Stimulated activated CD4-positive, alpha-beta T cell treated with anti-CD3 and anti-CD28 coated beads, Interleukin-1b, Interleukin-23, amount 100 ng/mL, for 1 hour (primary cell): Measurements from ENCODE around the gene EXOSC2.
A peak's percentile ranks its signal among the peaks of the same experiment; 100 is the strongest.

ENCODE experiments used
- DNase-seq, 2 donors: peaks; one replicate each; pipeline ENCODE4 v3.0.0-alpha.2; 2020; ENCODE audit warnings: low read depth in 2 of 2

The EXOSC2 gene

DNA sequence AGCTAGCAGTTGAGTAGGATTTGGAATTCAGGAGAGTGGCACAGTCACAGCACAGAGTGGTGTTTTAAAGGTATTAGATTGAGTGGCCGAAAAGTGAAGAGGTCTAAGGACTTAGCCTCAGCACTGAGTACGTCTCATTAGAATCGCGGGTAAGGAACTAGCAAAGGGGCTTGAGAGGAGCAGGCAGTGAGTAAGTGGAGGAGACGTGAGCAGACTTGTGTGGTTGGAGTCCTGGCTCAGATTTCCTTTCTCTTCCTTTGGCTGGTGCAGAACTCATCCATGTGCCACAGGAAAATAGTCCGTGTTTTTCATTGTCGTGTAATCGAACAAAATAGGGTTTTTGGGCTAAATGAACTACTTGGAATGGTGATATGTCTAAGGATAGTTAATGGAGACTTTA, 3.4 kb downstream of the EXOSC2 start:
- DNase-seq = no peak

DNA sequence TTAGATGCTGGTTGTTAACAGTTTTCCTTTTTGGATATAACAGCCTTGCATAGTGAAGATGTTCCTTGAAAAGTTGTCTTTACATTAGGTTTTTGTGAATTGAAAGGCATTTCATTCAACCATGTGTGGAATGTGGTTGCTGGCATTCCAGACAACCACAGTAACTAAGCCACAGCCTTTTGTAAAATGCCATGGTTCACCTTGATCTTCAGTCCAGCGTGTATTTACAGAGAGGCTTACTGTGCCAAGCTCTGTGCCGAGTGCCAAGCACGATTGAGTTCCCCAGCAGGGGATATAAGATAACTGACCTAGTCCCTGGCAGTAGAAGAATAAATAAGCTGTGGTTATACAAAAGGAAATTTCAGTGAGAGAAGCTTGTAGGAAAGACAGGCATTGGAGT, 4.9 kb downstream of the EXOSC2 start:
- no peak for DNase-seq

DNA sequence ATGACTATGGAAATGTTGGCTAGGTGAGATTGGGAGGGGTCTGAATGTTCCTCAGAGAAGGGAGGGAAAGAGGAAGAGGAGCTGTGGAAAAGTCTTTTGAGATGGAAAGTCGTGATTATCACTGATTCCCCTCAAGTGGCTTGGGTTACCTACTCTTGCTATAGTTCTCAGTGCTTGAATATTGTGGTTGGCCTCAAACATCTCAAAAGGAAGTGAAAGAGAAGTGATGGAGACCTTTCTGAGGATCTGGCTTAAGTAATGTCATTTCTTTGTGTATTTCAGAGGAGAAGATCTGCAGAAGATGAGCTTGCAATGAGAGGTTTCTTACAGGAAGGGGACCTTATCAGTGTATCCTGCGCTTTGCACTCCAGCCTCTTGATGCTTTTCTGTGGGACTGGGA, 5.5 kb downstream of the EXOSC2 start:
- no peak for DNase-seq

DNA sequence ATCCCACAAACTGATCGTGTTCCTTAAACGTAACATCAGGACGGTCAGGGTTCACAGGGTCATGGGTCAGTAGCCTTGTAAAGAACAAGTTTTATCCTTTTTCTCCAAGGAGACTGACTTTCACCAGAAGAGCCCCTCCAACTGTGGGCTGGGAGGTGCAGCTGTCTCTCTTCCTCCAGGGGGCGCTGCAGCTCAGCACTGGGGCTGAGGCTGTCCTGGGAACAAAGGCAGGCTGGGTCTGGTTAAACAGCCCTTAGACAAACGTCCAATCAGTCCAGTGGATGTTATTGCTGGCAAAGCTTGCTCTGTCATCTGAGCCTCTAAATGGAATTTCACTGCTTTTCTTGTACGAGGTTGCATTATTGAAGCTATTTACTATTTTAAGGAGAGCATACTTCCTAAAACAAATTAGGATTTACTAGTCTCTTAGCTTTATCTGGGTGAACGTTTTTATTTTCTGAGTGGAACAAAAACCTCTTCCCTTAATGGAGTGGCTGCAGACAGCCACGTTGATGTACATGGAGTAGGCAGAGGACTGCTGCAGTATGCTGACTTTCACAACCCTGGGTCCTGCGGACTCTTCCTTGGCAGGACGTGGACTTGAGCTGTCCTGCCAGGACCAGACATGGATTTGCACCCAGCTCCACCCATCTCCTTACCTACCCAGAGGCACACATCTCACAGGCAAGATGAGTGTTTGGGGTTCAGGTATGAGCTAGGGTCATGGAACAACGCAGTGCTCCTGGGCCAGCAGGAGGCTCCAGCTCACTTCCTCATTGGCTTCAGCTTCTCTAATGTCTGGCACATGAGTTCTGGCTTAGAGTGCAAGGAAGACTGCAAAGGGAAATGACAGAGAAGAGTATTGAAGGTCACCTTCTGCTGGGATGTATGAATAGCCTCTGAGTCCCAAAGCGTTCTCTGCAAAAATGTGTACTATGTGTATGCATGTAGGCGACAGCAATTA, 7.8 kb downstream of the EXOSC2 start:
- DNase-seq = peak; percentile 39 to 61

DNA sequence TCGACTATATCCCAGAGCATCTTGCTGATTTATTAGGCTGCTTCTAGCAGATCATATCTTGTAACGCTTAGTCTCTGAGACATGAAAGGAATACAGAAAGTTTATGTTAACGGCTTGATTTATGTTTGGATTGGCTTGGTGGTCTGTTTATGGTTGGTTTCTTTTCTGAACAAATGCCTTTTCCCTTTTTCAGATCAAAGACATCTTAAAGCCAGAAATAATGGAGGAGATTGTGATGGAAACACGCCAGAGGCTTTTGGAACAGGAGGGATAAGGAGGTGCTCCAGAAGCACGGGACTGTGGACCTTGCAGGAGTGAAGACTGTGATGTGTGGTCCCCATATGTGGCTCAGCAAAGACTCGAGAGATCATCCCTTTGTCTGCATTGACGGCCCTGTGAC, 9.9 kb downstream of the EXOSC2 start:
- no peak for DNase-seq

DNA sequence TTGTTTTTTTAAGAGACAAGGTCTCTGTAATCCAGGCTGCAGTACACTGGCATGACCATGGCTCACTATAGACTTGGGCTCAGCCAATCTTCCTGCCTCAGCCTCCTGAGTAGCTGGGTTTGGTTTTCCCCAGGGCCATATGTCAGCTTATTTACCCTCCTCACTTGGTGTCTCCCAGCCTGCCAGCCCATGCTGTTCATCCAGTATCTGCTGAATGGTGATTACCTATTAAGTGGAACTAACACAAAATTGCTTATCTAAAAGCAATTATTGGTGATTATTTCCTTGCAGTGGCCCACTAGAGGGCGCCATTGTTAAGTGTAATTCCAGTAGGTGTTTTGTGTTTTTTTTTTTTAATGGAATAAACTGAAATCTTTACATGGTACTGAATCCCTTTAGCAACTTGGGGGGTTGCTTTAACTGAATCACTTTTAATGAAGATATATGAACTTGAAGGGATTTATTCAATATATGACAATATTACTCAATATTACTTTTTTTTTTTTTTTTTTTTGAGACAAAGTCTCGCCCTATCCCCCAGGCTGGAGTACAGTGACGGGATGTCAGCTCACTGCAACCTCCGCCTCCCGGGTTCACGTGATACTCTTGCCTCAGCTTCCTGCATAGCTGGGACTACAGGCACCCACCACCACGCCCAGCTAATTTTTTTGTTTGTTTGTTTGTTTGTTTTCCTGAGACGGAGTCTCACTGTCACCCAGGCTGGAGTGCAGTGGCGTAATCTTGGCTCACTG, 13.8 kb downstream of the EXOSC2 start:
- DNase-seq = peak; percentile 43 to 44

DNA sequence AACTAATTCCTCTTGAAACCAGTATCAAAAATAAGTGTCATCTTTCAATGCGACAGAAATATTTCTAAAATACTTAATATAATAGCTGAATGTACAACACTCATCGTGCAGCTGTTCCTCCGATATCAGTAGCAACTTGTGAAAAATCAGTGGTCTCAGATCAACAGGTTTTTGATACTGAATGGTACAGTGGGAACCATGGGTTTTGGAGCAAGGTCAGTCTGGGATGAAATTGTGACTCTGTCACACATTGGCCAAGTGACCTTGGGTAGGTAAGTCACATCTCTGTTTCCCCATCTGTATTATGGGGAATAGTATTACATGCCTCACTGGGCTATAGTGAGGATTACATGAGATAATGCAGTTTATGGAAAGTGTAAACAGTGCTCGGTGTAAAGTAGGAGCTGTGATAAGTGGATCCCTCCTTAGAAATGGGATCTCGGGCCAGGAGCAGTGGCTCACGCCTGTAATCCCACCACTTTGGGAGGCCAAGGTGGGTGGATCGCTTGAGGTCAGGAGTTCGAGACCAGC, 17.3 kb downstream of the EXOSC2 start:
- no peak for DNase-seq

DNA sequence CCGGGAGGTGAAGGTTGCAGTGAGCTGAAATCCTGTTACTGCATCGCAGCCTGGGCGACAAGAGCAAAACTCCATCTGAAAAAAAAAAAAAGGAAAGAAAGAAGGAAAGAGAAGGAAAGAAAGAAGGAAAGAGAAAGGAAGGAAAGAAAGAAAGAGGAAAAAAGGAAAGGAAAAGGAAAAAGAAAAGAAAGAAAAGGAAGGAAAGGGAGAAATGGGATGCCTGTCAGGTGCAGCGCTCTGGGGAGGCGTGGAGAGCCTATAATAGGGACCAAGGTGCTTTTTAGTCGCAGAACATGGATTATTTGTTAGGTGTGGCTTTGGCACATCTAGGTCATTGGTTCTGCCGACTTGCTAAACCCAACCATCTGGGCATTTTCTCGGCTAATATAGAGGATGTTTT, 17.9 kb downstream of the EXOSC2 start:
- no peak for DNase-seq

DNA sequence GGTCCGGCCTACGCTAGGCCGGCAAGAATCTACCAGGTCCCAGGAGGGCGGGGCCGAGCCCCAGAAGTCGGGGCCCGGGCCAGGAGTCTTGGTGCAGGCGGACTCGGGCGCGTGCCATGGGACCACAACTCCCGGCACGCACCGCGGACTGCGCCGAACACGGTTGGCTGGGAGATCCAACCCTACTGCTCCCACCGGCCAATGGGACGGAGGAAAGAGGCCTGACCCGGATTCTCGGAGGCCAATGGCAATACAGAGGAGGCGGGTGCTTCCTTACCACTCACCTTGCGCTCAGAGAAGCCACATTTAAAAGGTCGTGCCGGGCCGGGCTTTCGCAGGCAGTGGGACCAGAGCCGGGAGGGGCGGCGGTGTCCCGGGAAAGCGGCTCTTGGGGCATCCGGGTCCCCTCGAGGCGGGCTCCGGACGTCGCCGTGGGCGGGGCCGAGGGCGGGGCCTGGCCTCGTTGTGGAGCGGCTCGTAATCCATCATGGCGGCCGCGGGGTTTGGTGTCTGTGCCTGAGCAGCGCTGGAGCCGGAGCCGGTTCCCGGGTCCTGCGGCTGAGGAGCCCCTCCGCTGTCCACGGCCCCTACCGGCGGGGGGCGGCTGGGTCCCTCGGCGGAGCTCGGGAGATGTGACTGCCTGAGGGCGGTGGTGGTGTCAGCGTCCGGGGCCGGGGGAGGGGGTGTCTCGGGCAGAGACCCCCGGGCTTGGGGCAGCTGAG, 19.1 kb downstream of the EXOSC2 start:
- DNase-seq = peak; percentile 82 to 87

DNA sequence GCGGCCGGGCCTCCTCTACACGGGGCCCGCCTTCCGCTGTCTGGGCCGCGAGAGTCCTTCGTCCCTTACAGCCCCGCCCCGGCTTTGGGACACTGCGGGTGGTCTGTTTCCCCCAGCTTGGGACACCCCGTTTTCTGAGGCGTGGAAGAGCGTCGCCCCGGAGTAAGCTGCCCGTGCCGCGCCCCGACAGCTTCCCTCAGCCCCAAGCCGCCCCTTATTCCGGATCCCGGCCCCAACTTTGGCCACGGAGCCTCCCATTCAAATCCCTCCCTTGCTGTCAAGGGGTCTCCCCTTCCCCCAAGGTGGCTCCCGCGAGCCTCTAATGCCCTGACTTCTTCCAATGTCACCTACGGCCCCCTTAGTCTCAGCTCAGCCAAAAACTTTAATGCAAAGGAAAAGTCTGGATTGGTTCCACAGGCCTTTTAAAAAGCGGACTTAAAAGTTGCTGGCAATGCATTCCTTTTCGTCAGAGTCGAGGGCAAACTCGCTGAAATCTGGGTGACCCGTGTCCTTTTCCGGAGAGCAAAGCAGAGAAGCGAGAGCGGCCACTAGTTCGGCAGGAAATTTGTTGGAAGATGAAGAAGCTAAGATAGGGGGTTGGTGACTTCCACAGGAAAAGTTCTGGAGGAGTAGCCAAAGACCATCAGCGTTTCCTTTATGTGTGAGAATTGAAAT, 19.8 kb downstream of the EXOSC2 start:
- no peak for DNase-seq

DNA sequence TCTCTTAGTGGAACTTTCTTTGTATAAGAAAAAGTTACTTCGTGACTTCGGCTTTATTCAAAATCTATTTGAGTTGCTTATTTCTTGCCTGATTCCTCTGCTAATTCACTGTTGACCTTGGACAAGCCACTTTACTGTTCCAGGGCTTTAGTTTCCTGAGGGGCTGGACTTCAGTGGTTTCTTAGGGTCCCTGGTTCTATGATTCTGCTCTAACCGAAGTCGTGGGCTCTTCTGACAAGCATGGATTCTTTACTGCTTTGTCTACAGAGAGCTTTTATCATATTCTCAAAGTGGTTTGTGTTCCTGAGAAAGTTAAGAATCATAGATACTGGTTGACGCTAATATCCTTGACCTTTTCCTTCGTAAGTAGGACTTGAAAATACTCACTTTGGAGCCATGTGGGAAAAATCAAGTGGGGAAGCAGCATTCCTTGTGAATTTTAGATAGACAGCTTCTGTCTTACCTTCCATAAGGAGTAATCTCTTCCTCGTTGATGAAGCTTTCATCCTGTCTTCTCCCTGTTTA, 21.1 kb downstream of the EXOSC2 start:
- DNase-seq = no peak

DNA sequence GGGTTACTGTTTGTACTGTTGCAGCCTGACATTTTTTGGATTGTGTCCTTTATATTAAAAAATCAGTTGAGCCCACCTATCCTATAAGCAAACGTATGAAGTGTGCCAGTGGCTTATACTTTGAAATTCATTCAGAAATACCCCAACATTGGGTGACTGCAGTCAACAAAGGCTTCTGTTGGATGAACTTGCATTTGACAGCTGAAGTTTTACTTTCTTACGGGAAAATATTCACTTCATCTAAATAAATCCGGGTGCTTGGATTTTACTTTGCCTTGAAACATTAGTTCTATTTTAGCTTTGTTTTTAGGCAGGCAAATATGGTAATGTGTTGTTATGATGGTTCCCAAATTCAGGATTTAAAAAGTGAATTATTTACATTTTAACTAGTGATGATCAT, 21.7 kb downstream of the EXOSC2 start:
- DNase-seq = no peak

DNA sequence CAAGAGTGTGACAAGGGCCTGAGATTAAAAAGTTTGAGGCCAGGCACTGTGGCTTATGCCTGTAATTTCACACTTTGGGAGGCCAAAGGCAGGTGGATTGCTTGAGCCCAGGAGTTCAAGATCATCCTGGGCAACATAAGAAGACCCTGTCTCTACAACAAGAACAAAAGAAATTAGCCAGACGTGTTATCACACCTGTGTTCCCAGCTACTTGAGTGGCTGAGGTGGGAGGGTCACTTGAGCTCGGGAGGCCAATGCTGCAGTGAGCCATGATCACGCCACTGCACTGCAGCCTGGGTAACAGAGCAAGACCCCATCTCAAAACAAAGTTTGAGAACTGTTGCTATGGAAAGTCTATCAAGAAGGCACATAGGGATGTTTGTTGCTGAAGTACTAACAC, 25.0 kb downstream of the EXOSC2 start:
- DNase-seq = no peak

DNA sequence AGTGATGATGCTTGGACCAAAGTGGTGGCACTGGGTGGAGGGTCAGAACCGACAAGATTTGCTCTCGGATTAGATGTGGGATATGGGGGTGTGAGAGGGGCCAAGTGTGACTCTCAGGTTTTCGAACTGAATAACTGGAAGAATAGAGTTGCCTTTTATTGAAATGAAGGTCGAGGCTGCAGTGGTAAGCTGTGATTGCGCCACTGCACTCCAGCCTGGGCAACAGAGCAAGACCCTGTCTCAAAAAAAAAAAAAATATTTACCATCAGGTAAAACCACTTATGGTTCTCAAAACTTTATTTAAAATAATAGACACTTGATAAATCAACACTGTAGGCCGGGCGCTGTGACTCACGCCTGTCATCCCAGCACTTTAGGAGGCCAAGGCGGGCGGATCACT, 27.2 kb downstream of the EXOSC2 start:
- no peak for DNase-seq

DNA sequence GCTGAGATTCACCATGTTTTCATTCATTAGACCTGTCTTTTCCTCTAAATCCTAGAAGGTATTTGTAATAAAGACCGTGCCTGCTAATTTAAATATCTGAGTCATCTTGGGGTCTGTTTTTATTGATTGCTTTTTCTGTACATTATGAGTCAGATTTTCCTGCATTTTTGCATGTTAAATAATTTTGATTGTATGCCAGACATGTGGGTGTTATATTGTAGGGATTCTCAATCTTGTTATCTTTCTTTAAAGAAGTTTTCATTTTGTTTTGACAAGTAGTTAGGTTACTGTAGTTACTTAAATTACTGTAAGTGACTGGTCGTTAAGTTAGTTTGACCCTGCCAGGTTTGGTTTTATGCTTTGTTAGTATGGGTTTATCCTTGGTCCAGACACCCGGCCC, 35.1 kb downstream of the EXOSC2 start:
- DNase-seq = no peak

DNA sequence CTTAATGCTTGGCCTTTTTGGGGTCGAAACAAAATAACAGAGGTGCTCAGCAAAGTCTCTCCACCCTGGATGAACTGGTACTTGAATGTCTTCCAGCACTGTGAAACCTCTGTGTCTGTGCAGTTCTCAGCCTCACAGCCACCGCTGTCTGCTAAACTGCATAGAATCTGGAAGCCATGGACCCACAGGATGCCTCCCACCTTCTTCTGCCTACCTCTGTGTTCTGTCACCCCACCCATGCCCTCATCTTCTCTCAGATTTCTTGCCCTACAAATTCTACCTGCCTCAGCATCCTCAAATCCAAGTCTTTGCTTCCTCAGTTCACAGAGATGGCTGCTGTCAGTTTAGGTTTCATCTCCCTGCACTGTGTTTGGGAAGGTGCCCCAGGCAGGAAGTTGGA, 35.6 kb downstream of the EXOSC2 start:
- DNase-seq = no peak

DNA sequence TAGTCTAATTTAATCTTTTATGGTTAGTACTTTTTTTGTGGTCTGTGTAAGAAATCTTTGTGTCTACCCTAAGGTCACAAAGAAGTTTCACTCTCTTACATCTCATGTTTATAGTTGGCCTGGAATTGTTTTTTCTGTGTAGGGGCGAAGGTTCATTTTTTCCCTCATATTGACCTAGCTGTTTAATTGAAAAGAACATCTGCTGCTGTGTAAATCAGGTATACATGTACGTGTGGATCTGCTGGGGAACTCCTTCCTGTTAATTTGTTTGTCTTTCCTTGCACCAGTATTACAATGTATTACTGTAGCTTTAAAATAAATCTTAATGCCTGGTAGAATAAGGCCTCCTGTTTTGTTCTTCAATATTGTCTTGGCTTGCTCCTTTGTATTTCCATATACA, 37.8 kb downstream of the EXOSC2 start:
- DNase-seq = no peak

DNA sequence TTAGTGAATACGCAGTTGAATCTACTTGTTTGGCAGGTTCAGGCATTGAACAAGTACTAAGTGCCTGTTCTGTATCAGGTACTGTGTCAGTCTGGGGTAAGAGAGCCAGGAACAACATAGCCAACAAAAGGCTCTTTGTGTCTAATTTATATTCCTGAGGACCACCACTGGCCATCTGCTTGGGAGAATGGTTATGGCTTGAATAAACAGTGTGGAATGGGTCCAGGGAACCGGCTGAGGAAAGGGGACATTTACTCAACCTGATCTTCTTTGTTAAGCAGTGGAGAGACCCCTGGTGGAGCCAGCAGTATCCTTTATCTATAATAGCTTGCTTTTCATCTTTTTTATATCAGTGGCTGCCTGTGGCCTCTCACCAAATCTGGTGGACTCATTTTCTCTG, 38.6 kb downstream of the EXOSC2 start:
- DNase-seq = no peak

DNA sequence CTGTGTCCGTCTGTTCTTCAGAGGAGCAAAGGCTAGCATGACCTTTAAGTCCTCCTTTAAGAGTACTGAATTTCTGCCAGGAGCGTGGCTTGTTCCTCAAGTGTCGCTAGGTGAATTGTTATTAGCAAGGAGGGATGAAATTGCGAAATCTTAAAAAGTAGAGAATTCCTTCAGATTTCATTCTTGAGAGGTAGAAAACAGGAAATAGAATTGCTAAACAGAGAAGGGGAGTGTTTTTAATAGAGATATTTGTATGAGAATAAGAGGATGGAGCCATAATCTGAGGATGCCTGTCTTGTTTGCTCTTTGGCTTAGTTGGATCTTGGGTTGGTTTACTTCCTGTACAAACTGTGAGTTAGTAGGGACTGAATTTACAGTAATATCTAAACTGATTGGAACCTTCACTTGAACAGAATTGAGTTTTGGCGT, 39.2 kb downstream of the EXOSC2 start:
- no peak for DNase-seq

DNA sequence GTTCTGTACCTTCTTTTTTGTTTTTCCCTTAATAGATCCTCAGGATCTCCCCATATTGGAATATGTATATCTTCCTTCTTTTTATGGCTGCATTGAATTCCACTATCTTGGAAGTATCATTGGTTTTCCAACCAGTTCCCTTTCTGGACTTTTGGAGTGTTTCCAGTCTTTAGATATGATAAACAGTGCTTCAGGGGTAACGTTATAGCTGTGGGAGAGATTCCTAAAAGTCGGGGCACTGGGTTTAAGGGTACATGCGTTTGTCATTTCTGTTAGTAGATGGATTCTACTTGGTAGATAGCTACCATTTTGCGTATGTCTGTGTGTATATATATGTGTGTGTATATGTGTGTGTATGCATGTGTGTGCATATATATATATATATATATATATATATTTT, 42.0 kb downstream of the EXOSC2 start:
- no peak for DNase-seq

DNA sequence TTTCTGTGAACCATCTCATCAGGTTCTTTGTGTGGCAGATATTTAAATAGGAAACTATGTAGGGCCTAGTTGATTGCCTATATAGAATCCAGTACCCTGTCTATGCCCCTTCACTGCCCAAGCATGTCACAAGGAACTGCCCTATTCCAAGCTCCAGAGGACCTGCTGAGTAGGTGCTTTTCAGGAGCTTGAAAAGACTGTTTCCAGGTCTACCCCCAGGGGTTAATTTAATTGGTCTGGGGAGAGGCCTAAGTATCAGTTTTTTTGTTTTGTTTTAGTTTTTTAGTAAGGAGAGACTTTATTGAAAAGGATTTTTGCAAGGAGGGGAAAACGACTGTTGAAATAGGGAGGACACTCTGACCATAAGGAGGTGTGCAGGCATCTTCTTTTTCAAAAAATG, 43.3 kb downstream of the EXOSC2 start:
- DNase-seq = no peak
